ENCODE data around the gene CDK14. TPM values are rescaled to one million over a fixed set of nuclear protein-coding genes. Genes with fewer than 3 reads are reported as not detected.

Gene CDK14
- total RNA-seq, 5 donors from 2014 or later (not counting 1 experiment from before 2014, with no cell fraction given): 0.86 to 6.6 (median 1.6) TPM

- Mint-ChIP-seq H3K27me3 (no peaks in the 10 kb centered on the region), H3K36me3 (no peaks in the 10 kb centered on the region), H3K27ac (no peak overlapping the region), H3K4me1 (no peaks in the 10 kb centered on the region), H3K4me3 (no peak overlapping the region), H3K9me3 (peaks cover 0 to 4% (median 0%) of the 10 kb centered on the region in 3 donors)
- no peak for DNase-seq
- Histone ChIP-seq H3K4me3 (ENCODE audit: control insufficient read depth in 1 of 2, extremely low read depth in 1 of 2, low read length in 1 of 2) (no peak overlapping the region), H3K27me3 (replicated peaks in 1 of 2; ENCODE audit: control insufficient read depth in 2 of 2, extremely low read depth in 1 of 2, insufficient read depth in 2 of 2, low read length in 1 of 2) (no peaks in the 10 kb centered on the region), H3K27ac (ENCODE audit: low read length) (no peak overlapping the region), H3K4me1 (ENCODE audit: control insufficient read depth in 1 of 2, extremely low read depth in 1 of 2, insufficient read depth in 2 of 2, low read length in 2 of 2) (no peaks in the 10 kb centered on the region), H3K36me3 (ENCODE audit: control insufficient read depth in 2 of 2, extremely low read depth in 1 of 2, insufficient read depth in 1 of 2, low read length in 1 of 2) (no peaks in the 10 kb centered on the region), H3K9me3 (no peaks in the 10 kb centered on the region)
- ATAC-seq (replicated peaks in 1 of 4): no peak
- WGBS (ENCODE audit: insufficient coverage): 85% methylated on average over 2 of the region's 3 CpGs
- CTCF ChIA-PET: no interaction called here
- POLR2A ChIA-PET: no interaction called here
These were observed 79.9 kb downstream of the CDK14 start for GRCh38 chr7:90675982-90676381.

GRCh38 chr7:90677486-90678404 lies 81.6 kb downstream of the CDK14 start:
- Mint-ChIP-seq H3K9me3 (peaks cover 0 to 4% (median 0%) of the 10 kb centered on the region in 3 donors), H3K36me3 (no peaks in the 10 kb centered on the region), H3K27me3 (no peaks in the 10 kb centered on the region), H3K4me3 (no peak overlapping the region), H3K27ac (no peak overlapping the region), H3K4me1 (no peaks in the 10 kb centered on the region)
- Histone ChIP-seq H3K9me3 (no peaks in the 10 kb centered on the region), H3K4me3 (ENCODE audit: control insufficient read depth in 1 of 2, extremely low read depth in 1 of 2, low read length in 1 of 2) (no peak overlapping the region), H3K36me3 (ENCODE audit: control insufficient read depth in 2 of 2, extremely low read depth in 1 of 2, insufficient read depth in 1 of 2, low read length in 1 of 2) (no peaks in the 10 kb centered on the region), H3K27ac (ENCODE audit: low read length) (no peak overlapping the region), H3K4me1 (ENCODE audit: control insufficient read depth in 1 of 2, extremely low read depth in 1 of 2, insufficient read depth in 2 of 2, low read length in 2 of 2) (no peaks in the 10 kb centered on the region), H3K27me3 (replicated peaks in 1 of 2; ENCODE audit: control insufficient read depth in 2 of 2, extremely low read depth in 1 of 2, insufficient read depth in 2 of 2, low read length in 1 of 2) (no peaks in the 10 kb centered on the region)
- no peak for DNase-seq
- ATAC-seq (replicated peaks in 1 of 4): no peak
- ChIA-PET POLR2A (no interaction called here), CTCF (no interaction called here)
- 76% methylated on average over 7 of the region's 10 CpGs for WGBS (ENCODE audit: insufficient coverage)

GRCh38 chr7:90678986-90679385 lies 82.9 kb downstream of the CDK14 start:
- Mint-ChIP-seq H3K36me3 (no peaks in the 10 kb centered on the region), H3K4me3 (no peak overlapping the region), H3K4me1 (no peaks in the 10 kb centered on the region), H3K9me3 (peaks cover 0 to 4% (median 0%) of the 10 kb centered on the region in 3 donors), H3K27me3 (no peaks in the 10 kb centered on the region), H3K27ac (no peak overlapping the region)
- WGBS (ENCODE audit: insufficient coverage): no CpG with 5 or more reads among the region's 3 CpGs
- Histone ChIP-seq H3K27ac (ENCODE audit: low read length) (no peak overlapping the region), H3K36me3 (ENCODE audit: control insufficient read depth in 2 of 2, extremely low read depth in 1 of 2, insufficient read depth in 1 of 2, low read length in 1 of 2) (no peaks in the 10 kb centered on the region), H3K9me3 (no peaks in the 10 kb centered on the region), H3K4me3 (ENCODE audit: control insufficient read depth in 1 of 2, extremely low read depth in 1 of 2, low read length in 1 of 2) (no peak overlapping the region), H3K27me3 (replicated peaks in 1 of 2; ENCODE audit: control insufficient read depth in 2 of 2, extremely low read depth in 1 of 2, insufficient read depth in 2 of 2, low read length in 1 of 2) (no peaks in the 10 kb centered on the region), H3K4me1 (ENCODE audit: control insufficient read depth in 1 of 2, extremely low read depth in 1 of 2, insufficient read depth in 2 of 2, low read length in 2 of 2) (no peaks in the 10 kb centered on the region)
- DNase-seq: no peak
- no peak for ATAC-seq (replicated peaks in 1 of 4)
- ChIA-PET CTCF (interaction anchor here in 1 of 2 donors (0.6 kb wide), 1 partner anchor 171 kb away, joined by 8 read pairs; no protein-coding TSS in a partner anchor), POLR2A (no interaction called here)

- DNase-seq (no peak), ATAC-seq (replicated peaks in 1 of 4) (no peak)
- Histone ChIP-seq H3K27ac (ENCODE audit: low read length) (no peak overlapping the region), H3K27me3 (replicated peaks in 1 of 2; ENCODE audit: control insufficient read depth in 2 of 2, extremely low read depth in 1 of 2, insufficient read depth in 2 of 2, low read length in 1 of 2) (no peaks in the 10 kb centered on the region), H3K36me3 (ENCODE audit: control insufficient read depth in 2 of 2, extremely low read depth in 1 of 2, insufficient read depth in 1 of 2, low read length in 1 of 2) (no peaks in the 10 kb centered on the region), H3K4me1 (ENCODE audit: control insufficient read depth in 1 of 2, extremely low read depth in 1 of 2, insufficient read depth in 2 of 2, low read length in 2 of 2) (no peaks in the 10 kb centered on the region), H3K9me3 (no peaks in the 10 kb centered on the region), H3K4me3 (ENCODE audit: control insufficient read depth in 1 of 2, extremely low read depth in 1 of 2, low read length in 1 of 2) (no peak overlapping the region)
- POLR2A ChIA-PET: no interaction called here
- no peaks in the 10 kb centered on the region for H3K36me3 Mint-ChIP-seq
- CTCF ChIA-PET: no interaction called here
- no CpG with 5 or more reads among the region's 4 CpGs for WGBS (ENCODE audit: insufficient coverage)
- H3K27me3 Mint-ChIP-seq: no peaks in the 10 kb centered on the region
- no peak overlapping the region for H3K4me3 Mint-ChIP-seq
- H3K9me3 Mint-ChIP-seq: peaks cover 0 to 4% (median 0%) of the 10 kb centered on the region in 3 donors
- H3K4me1 Mint-ChIP-seq: no peaks in the 10 kb centered on the region
- H3K27ac Mint-ChIP-seq: no peak overlapping the region
These were observed 84.4 kb downstream of the CDK14 start for GRCh38 chr7:90680484-90680883.

GRCh38 chr7:90681336-90682022 lies 85.4 kb downstream of the CDK14 start:
- Histone ChIP-seq H3K4me1 (ENCODE audit: control insufficient read depth in 1 of 2, extremely low read depth in 1 of 2, insufficient read depth in 2 of 2, low read length in 2 of 2) (no peaks in the 10 kb centered on the region), H3K36me3 (ENCODE audit: control insufficient read depth in 2 of 2, extremely low read depth in 1 of 2, insufficient read depth in 1 of 2, low read length in 1 of 2) (no peaks in the 10 kb centered on the region), H3K4me3 (ENCODE audit: control insufficient read depth in 1 of 2, extremely low read depth in 1 of 2, low read length in 1 of 2) (no peak overlapping the region), H3K27me3 (replicated peaks in 1 of 2; ENCODE audit: control insufficient read depth in 2 of 2, extremely low read depth in 1 of 2, insufficient read depth in 2 of 2, low read length in 1 of 2) (no peaks in the 10 kb centered on the region), H3K9me3 (no peaks in the 10 kb centered on the region), H3K27ac (ENCODE audit: low read length) (no peak overlapping the region)
- Mint-ChIP-seq H3K36me3 (no peaks in the 10 kb centered on the region), H3K4me3 (no peak overlapping the region), H3K27me3 (no peaks in the 10 kb centered on the region), H3K9me3 (no peaks in the 10 kb centered on the region), H3K4me1 (no peaks in the 10 kb centered on the region), H3K27ac (no peak overlapping the region)
- DNase-seq: no peak
- WGBS (ENCODE audit: insufficient coverage): 60% methylated on average over 1 of the region's 2 CpGs
- CTCF ChIA-PET: no interaction called here
- ATAC-seq (replicated peaks in 1 of 4): no peak
- POLR2A ChIA-PET: interaction anchor here in 1 of 2 donors (0.6 kb wide), 1 partner anchor 938 kb away, joined by 3 read pairs; no protein-coding TSS in a partner anchor

- H3K27me3 ChIP-seq (replicated peaks in 1 of 2; ENCODE audit: control insufficient read depth in 2 of 2, extremely low read depth in 1 of 2, insufficient read depth in 2 of 2, low read length in 1 of 2): no peaks in the 10 kb centered on the region
- no CpG with 5 or more reads among the region's 2 CpGs for WGBS (ENCODE audit: insufficient coverage)
- Mint-ChIP-seq H3K9me3 (no peaks in the 10 kb centered on the region), H3K36me3 (no peaks in the 10 kb centered on the region), H3K27ac (no peak overlapping the region), H3K4me1 (no peaks in the 10 kb centered on the region), H3K4me3 (no peak overlapping the region), H3K27me3 (no peaks in the 10 kb centered on the region)
- no peaks in the 10 kb centered on the region for H3K36me3 ChIP-seq (ENCODE audit: control insufficient read depth in 2 of 2, extremely low read depth in 1 of 2, insufficient read depth in 1 of 2, low read length in 1 of 2)
- DNase-seq (no peak), ATAC-seq (replicated peaks in 1 of 4) (no peak)
- POLR2A ChIA-PET: no interaction called here
- CTCF ChIA-PET: no interaction called here
- H3K9me3 ChIP-seq: no peaks in the 10 kb centered on the region
- no peaks in the 10 kb centered on the region for H3K4me1 ChIP-seq (ENCODE audit: control insufficient read depth in 1 of 2, extremely low read depth in 1 of 2, insufficient read depth in 2 of 2, low read length in 2 of 2)
- H3K4me3 ChIP-seq (ENCODE audit: control insufficient read depth in 1 of 2, extremely low read depth in 1 of 2, low read length in 1 of 2): no peak overlapping the region
- no peak overlapping the region for H3K27ac ChIP-seq (ENCODE audit: low read length)
These were observed 90.0 kb downstream of the CDK14 start for GRCh38 chr7:90686146-90686545.
